WTC11 (cell line): Measurements from ENCODE around the gene CXCR5. TPM values are rescaled to one million over a fixed set of nuclear protein-coding genes. Genes with fewer than 3 reads are reported as not detected.

ENCODE experiments used
- ATAC-seq: fragments of 200-7000 bp; cut with Tn5 transposase; 2 replicates; pipeline ENCODE4 v1.10.0; 2021; ENCODE audit warnings: mild to moderate bottlenecking, moderate library complexity
- CTCF ChIA-PET: fragments of 300-600 bp; sonication (Branson Sonifier 250); formaldehyde crosslinking; loops from one replicate; lab custom pipeline; 2021; ENCODE audit warnings: antibody characterized with exemption; lab: Charles Lee
- POLR2A ChIA-PET: fragments of 350-600 bp; sonication (Branson Sonifier 250); formaldehyde crosslinking; loops from one replicate; lab custom pipeline; 2021; ENCODE audit warnings: antibody characterized with exemption; lab: Charles Lee
- DNase-seq: peaks from one replicate; pipeline ENCODE4 v3.0.0; 2021; ENCODE audit warnings: low spot score
- H3K27ac Mint-ChIP-seq: 2 replicates; pipeline ENCODE4 v1.8.0; 2021; ENCODE audit warnings: mixed read lengths
- H3K27me3 Mint-ChIP-seq: 2 replicates; pipeline ENCODE4 v1.8.0; 2021; ENCODE audit warnings: low read depth, mild to moderate bottlenecking, moderate library complexity, mixed read lengths
- H3K36me3 Mint-ChIP-seq: 2 replicates; pipeline ENCODE4 v1.8.0; 2021; ENCODE audit warnings: mixed read lengths
- H3K4me1 Mint-ChIP-seq: 2 replicates; pipeline ENCODE4 v1.8.0; 2022; ENCODE audit warnings: mixed read lengths
- H3K4me3 Mint-ChIP-seq: 2 replicates; pipeline ENCODE4 v1.8.0; 2021; ENCODE audit warnings: mild to moderate bottlenecking, moderate library complexity, mixed read lengths
- H3K9me3 Mint-ChIP-seq: 2 replicates; pipeline ENCODE4 v1.8.0; 2021; ENCODE audit warnings: mixed read lengths
- EMX1 ChIP-seq: fragments of 250-450 bp; sonication (Bioruptor Pico); IDR thresholded peaks from 2 replicates; pipeline ENCODE4 v1.8.0; 2021; ENCODE audit warnings: mild to moderate bottlenecking
- FOXJ3 ChIP-seq: sonication (generic); formaldehyde crosslinking; IDR thresholded peaks from 2 replicates; pipeline ENCODE4 v1.9.0; 2021; ENCODE audit warnings: missing genetic modification reagents, mild to moderate bottlenecking, borderline replicate concordance
- FOXK1 ChIP-seq: sonication (generic); formaldehyde crosslinking; IDR thresholded peaks from 2 replicates; pipeline ENCODE4 v1.8.0; 2022; ENCODE audit warnings: mild to moderate bottlenecking, moderate library complexity, missing genetic modification reagents
- GABPB1 ChIP-seq: sonication (generic); formaldehyde crosslinking; IDR thresholded peaks from 2 replicates; pipeline ENCODE4 v1.8.1; 2023; ENCODE audit warnings: mild to moderate bottlenecking, missing genetic modification reagents
- GTF2I ChIP-seq: fragments of 250-450 bp; sonication (Bioruptor Pico); conservative IDR thresholded peaks from 2 replicates; pipeline ENCODE4 v1.4.0; 2021; ENCODE audit warnings: mild to moderate bottlenecking
- HMGA2 ChIP-seq: fragments of 250-450 bp; sonication (Bioruptor Pico); IDR thresholded peaks from 2 replicates; pipeline ENCODE4 v1.4.0; 2021; ENCODE audit warnings: mild to moderate bottlenecking, moderate library complexity
- IRF2 ChIP-seq: sonication (generic); formaldehyde crosslinking; IDR thresholded peaks from 2 replicates; pipeline ENCODE4 v1.8.0; 2022; ENCODE audit warnings: low read depth, missing genetic modification reagents, borderline replicate concordance
- NFYB ChIP-seq: sonication (generic); formaldehyde crosslinking; conservative IDR thresholded peaks from 2 replicates; pipeline ENCODE4 v1.8.0; 2022; ENCODE audit warnings: low read depth, missing genetic modification reagents
- NR3C1 ChIP-seq: sonication (generic); formaldehyde crosslinking; conservative IDR thresholded peaks from 2 replicates; pipeline ENCODE4 v1.8.1; 2023; ENCODE audit warnings: low read depth, mild to moderate bottlenecking, missing genetic modification reagents
- OVOL2 ChIP-seq: fragments of 250-450 bp; sonication (Bioruptor Pico); IDR thresholded peaks from 2 replicates; pipeline ENCODE4 v1.9.0; 2021; ENCODE audit warnings: mild to moderate bottlenecking, borderline replicate concordance
- SMAD4 ChIP-seq: sonication (generic); formaldehyde crosslinking; IDR thresholded peaks from 2 replicates; pipeline ENCODE4 v1.8.0; 2022; ENCODE audit warnings: mild to moderate bottlenecking, missing genetic modification reagents
- SOX15 ChIP-seq: fragments of 250-450 bp; sonication (Bioruptor Pico); IDR thresholded peaks from 2 replicates; pipeline ENCODE4 v1.9.0; 2021; ENCODE audit warnings: mild to moderate bottlenecking
- SP1 ChIP-seq: sonication (generic); formaldehyde crosslinking; conservative IDR thresholded peaks from 2 replicates; pipeline ENCODE4 v1.8.1; 2022; ENCODE audit warnings: missing genetic modification reagents
- TEAD4 ChIP-seq: sonication (generic); formaldehyde crosslinking; IDR thresholded peaks from 2 replicates; pipeline ENCODE4 v1.8.0; 2022; ENCODE audit warnings: mild to moderate bottlenecking, missing genetic modification reagents
- TP53 ChIP-seq: sonication (generic); formaldehyde crosslinking; IDR thresholded peaks from 2 replicates; pipeline ENCODE4 v1.8.1; 2023; ENCODE audit warnings: mild to moderate bottlenecking, missing genetic modification reagents
- ZNF219 ChIP-seq: sonication (generic); formaldehyde crosslinking; IDR thresholded peaks from 2 replicates; pipeline ENCODE4 v1.8.0; 2023; ENCODE audit warnings: missing genetic modification reagents, mild to moderate bottlenecking, borderline replicate concordance
- ZNF232 ChIP-seq: sonication (generic); formaldehyde crosslinking; IDR thresholded peaks from 2 replicates; pipeline ENCODE4 v1.8.0; 2022; ENCODE audit warnings: mild to moderate bottlenecking, missing genetic modification reagents
- ZNF263 ChIP-seq: sonication (generic); formaldehyde crosslinking; IDR thresholded peaks from 2 replicates; pipeline ENCODE4 v1.8.1; 2022; ENCODE audit warnings: low read depth, mild to moderate bottlenecking, moderate library complexity, missing genetic modification reagents
- ZNF281 ChIP-seq: sonication (generic); formaldehyde crosslinking; IDR thresholded peaks from 2 replicates; pipeline ENCODE4 v1.8.0; 2023; ENCODE audit warnings: mild to moderate bottlenecking, missing genetic modification reagents
- ZNF425 ChIP-seq: fragments of 250-450 bp; sonication (Bioruptor Pico); conservative IDR thresholded peaks from 2 replicates; pipeline ENCODE4 v1.9.0; 2021; ENCODE audit warnings: mild to moderate bottlenecking
- total RNA-seq: library from RNA; stranded (reverse); gene quantifications from 3 replicates; pipeline ENCODE4 v1.2.3, GENCODE V29; 2021
- TF ChIP-seq, protein P1 (sequence below): sonication (generic); formaldehyde crosslinking; IDR thresholded peaks from 2 replicates; pipeline ENCODE4 v1.8.1; 2022; ENCODE audit warnings: low read depth, mild to moderate bottlenecking, moderate library complexity, missing genetic modification reagents, borderline replicate concordance
- TF ChIP-seq, protein P2 (sequence below): sonication (generic); formaldehyde crosslinking; IDR thresholded peaks from 2 replicates; pipeline ENCODE4 v1.8.0; 2022; ENCODE audit warnings: mild to moderate bottlenecking, missing genetic modification reagents
- TF ChIP-seq, protein P3 (sequence below): sonication (generic); formaldehyde crosslinking; IDR thresholded peaks from 2 replicates; pipeline ENCODE4 v1.8.0; 2022; ENCODE audit warnings: mild to moderate bottlenecking, missing genetic modification reagents

CXCR5 gene
- total RNA-seq, 1 experiment from 2014 or later: 0.07 TPM

DNA sequence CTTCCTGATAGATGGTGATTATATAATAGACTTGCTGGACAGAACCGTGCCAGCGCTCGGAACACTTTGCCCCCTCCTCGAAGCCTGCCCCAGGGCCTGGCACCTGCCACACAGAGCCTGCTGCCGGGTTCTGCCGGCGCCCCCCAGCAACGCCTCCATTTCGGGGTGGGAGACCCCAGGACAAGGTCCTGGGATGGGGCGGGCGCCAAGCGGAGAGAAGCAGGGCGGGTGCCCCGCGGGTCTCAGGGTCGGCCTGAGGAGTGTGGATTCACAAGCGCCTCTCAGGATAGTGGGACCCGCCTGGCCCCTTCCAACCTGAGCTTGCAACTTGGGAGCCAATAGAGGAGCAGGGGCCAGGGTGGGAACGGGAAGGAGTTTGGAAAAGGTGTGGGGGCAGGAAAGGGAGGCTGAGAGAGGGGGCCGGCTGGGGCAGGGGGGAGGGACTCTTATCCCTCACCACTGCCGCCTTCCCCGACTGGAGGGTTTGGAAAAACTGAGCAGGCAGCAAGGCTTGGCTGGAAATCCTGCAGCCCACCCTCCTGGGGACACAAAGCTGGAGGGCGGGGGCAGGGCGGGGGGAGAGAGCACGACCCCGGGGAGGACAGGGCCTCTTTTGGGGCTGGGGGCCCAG, 45.3 kb downstream of the CXCR5 start:
- Mint-ChIP-seq H3K4me3 (peak overlapping the region; percentile 92), H3K27ac (no peak overlapping the region), H3K4me1 (peaks cover 41% of the 10 kb centered on the region), H3K9me3 (no peaks in the 10 kb centered on the region), H3K27me3 (peaks cover 24% of the 10 kb centered on the region), H3K36me3 (no peaks in the 10 kb centered on the region)
- no peak for DNase-seq
- ATAC-seq: peak; percentile 1
- ChIA-PET POLR2A (interaction anchor here (1.0 to 3.8 kb wide), 4 partner anchors 18 to 136 kb away, joined by 4 to 76 read pairs (median 6); partner anchors contain the start of gene UPK2), CTCF (interaction anchor here (0.6 to 3.8 kb wide), 11 partner anchors 11 to 178 kb away, joined by 3 to 34 read pairs (median 8); partner anchors contain the start of genes C2CD2L, DDX6 and UPK2)
- TF ChIP-seq EMX1 (CRISPR knock-in tag): no peak
- no peak for TF ChIP-seq GABPB1 (CRISPR knock-in tag)
- no peak for TF ChIP-seq IRF2 (CRISPR knock-in tag)
- TF ChIP-seq HMGA2 (CRISPR knock-in tag): no peak
- no peak for TF ChIP-seq ZNF425 (CRISPR knock-in tag)

- peak; percentile 75 for DNase-seq
- H3K27ac Mint-ChIP-seq: peak overlapping the region; percentile 95
- H3K36me3 Mint-ChIP-seq: no peaks in the 10 kb centered on the region
- H3K4me1 Mint-ChIP-seq: peaks cover 35% of the 10 kb centered on the region
- H3K4me3 Mint-ChIP-seq: peak overlapping the region; percentile 86
- ChIA-PET CTCF (interaction anchor here (0.6 to 3.8 kb wide), 31 partner anchors 10 to 649 kb away, joined by 3 to 34 read pairs (median 5); partner anchors contain the start of genes DDX6 and UPK2), POLR2A (interaction anchor here (0.5 to 3.8 kb wide), 8 partner anchors 19 to 693 kb away, joined by 3 to 76 read pairs (median 5); partner anchors contain the start of gene UPK2)
- peaks cover 24% of the 10 kb centered on the region for H3K27me3 Mint-ChIP-seq
- peak; percentile 3 for ATAC-seq
- H3K9me3 Mint-ChIP-seq: no peaks in the 10 kb centered on the region
- TF ChIP-seq FOXK1 (CRISPR knock-in tag): peak; percentile 9; the same call in 1 of the 2 replicates
- TF ChIP-seq, protein P1, sequence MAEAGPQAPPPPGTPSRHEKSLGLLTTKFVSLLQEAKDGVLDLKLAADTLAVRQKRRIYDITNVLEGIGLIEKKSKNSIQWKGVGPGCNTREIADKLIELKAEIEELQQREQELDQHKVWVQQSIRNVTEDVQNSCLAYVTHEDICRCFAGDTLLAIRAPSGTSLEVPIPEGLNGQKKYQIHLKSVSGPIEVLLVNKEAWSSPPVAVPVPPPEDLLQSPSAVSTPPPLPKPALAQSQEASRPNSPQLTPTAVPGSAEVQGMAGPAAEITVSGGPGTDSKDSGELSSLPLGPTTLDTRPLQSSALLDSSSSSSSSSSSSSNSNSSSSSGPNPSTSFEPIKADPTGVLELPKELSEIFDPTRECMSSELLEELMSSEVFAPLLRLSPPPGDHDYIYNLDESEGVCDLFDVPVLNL (CRISPR knock-in tag): no peak
- no peak for TF ChIP-seq GABPB1 (CRISPR knock-in tag)
- TF ChIP-seq ZNF263 (CRISPR knock-in tag): peak; percentile 64
- no peak for TF ChIP-seq TP53
- peak; percentile 26; the same call in 1 of the 2 replicates for TF ChIP-seq SP1 (CRISPR knock-in tag)
- no peak for TF ChIP-seq EMX1 (CRISPR knock-in tag)
- TF ChIP-seq, protein P2, sequence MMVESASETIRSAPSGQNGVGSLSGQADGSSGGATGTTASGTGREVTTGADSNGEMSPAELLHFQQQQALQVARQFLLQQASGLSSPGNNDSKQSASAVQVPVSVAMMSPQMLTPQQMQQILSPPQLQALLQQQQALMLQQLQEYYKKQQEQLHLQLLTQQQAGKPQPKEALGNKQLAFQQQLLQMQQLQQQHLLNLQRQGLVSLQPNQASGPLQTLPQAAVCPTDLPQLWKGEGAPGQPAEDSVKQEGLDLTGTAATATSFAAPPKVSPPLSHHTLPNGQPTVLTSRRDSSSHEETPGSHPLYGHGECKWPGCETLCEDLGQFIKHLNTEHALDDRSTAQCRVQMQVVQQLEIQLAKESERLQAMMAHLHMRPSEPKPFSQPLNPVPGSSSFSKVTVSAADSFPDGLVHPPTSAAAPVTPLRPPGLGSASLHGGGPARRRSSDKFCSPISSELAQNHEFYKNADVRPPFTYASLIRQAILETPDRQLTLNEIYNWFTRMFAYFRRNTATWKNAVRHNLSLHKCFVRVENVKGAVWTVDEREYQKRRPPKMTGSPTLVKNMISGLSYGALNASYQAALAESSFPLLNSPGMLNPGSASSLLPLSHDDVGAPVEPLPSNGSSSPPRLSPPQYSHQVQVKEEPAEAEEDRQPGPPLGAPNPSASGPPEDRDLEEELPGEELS (CRISPR knock-in tag): no peak
- TF ChIP-seq NR3C1: no peak
- 0 out of 2 replicates have a peak, but pooled peaks have one; percentile 43 for TF ChIP-seq ZNF281 (CRISPR knock-in tag)
- TF ChIP-seq NFYB (CRISPR knock-in tag): no peak
- TF ChIP-seq, protein P3, sequence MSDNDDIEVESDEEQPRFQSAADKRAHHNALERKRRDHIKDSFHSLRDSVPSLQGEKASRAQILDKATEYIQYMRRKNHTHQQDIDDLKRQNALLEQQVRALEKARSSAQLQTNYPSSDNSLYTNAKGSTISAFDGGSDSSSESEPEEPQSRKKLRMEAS: no peak
- TF ChIP-seq FOXJ3 (CRISPR knock-in tag): no peak
- TF ChIP-seq ZNF232 (CRISPR knock-in tag): 0 out of 2 replicates have a peak, but pooled peaks have one; percentile 35
- no peak for TF ChIP-seq OVOL2
- TF ChIP-seq GTF2I (CRISPR knock-in tag): no peak
- TF ChIP-seq ZNF219 (CRISPR knock-in tag): no peak
- TF ChIP-seq SOX15 (CRISPR knock-in tag): no peak
- TF ChIP-seq TEAD4 (CRISPR knock-in tag): no peak
- TF ChIP-seq SMAD4 (CRISPR knock-in tag): no peak
These were observed 45.9 kb downstream of the CXCR5 start for GRCh38 chr11:118929501-118930093.
